GM23338 (cell line): ENCODE results near the gene TAF1B. TPM values are rescaled to one million over a fixed set of nuclear protein-coding genes. Genes with fewer than 3 reads are reported as not detected.

Experiments used
- ATAC-seq: fragments of 200-7000 bp; cut with Tn5 transposase; 3 replicates; pipeline ENCODE4 v1.9.1; 2020
- DNase-seq: peaks from one replicate; pipeline ENCODE4 v3.0.0-alpha.2; 2015; ENCODE audit warnings: low spot score
- H2AFZ ChIP-seq: fragments of 200-600 bp; sonication (generic); 2 replicates; pipeline ENCODE4 v1.8.0; 2016; ENCODE audit warnings: antibody characterized with exemption, mild to moderate bottlenecking, moderate library complexity
- H3F3A ChIP-seq: fragments of 200-600 bp; sonication (generic); replicated peaks from 2 replicates; pipeline ENCODE4 v1.8.0; 2017; ENCODE audit warnings: antibody characterized with exemption, mixed run types, low read depth
- H3K27ac ChIP-seq: fragments of 200-600 bp; sonication (generic); 2 replicates; pipeline ENCODE4 v1.6.1; 2016; ENCODE audit warnings: low read depth
- H3K27me3 ChIP-seq: fragments of 200-600 bp; sonication (generic); 2 replicates; pipeline ENCODE4 v1.8.0; 2016; ENCODE audit warnings: mild to moderate bottlenecking, mixed run types, moderate library complexity; ENCODE audit not compliant: insufficient read depth
- H3K36me3 ChIP-seq: fragments of 200-600 bp; sonication (generic); 2 replicates; pipeline ENCODE4 v1.8.0; 2016; ENCODE audit warnings: mild to moderate bottlenecking; ENCODE audit not compliant: insufficient read depth
- H3K4me1 ChIP-seq: fragments of 200-600 bp; sonication (generic); 2 replicates; pipeline ENCODE4 v1.8.0; 2016; ENCODE audit warnings: mild to moderate bottlenecking, moderate library complexity; ENCODE audit not compliant: insufficient read depth
- H3K4me2 ChIP-seq: fragments of 200-600 bp; sonication (generic); 2 replicates; pipeline ENCODE4 v1.7.1; 2017; ENCODE audit warnings: mixed run types
- H3K4me3 ChIP-seq: fragments of 200-600 bp; sonication (generic); 2 replicates; pipeline ENCODE4 v1.6.1; 2016; ENCODE audit warnings: mixed run types
- H3K79me2 ChIP-seq: fragments of 200-600 bp; sonication (generic); replicated peaks from 2 replicates; pipeline ENCODE4 v1.8.0; 2017; ENCODE audit warnings: mild to moderate bottlenecking; ENCODE audit not compliant: insufficient read depth
- H3K9me2 ChIP-seq: fragments of 200-600 bp; sonication (generic); 2 replicates; pipeline ENCODE4 v1.8.0; 2017; ENCODE audit not compliant: insufficient read depth
- H4K20me1 ChIP-seq: fragments of 200-600 bp; sonication (generic); replicated peaks from 2 replicates; pipeline ENCODE4 v1.8.0; 2017; ENCODE audit warnings: mild to moderate bottlenecking; ENCODE audit not compliant: insufficient read depth
- H3K27ac Mint-ChIP-seq: 2 replicates; pipeline ENCODE4 v1.8.0; 2020; ENCODE audit warnings: inconsistent platforms, mild to moderate bottlenecking, moderate library complexity, mixed read lengths
- H3K27me3 Mint-ChIP-seq: 3 replicates; pipeline ENCODE4 v1.8.0; 2022; ENCODE audit warnings: low read depth, mild to moderate bottlenecking, moderate library complexity, mixed read lengths, inconsistent platforms; ENCODE audit not compliant: insufficient read depth, poor library complexity
- H3K36me3 Mint-ChIP-seq: 3 replicates; pipeline ENCODE4 v1.8.0; 2021; ENCODE audit warnings: low read depth, mild to moderate bottlenecking, inconsistent platforms, moderate library complexity, mixed read lengths
- H3K4me1 Mint-ChIP-seq: 3 replicates; pipeline ENCODE4 v1.8.0; 2020; ENCODE audit warnings: mild to moderate bottlenecking, inconsistent platforms, mixed read lengths
- H3K4me3 Mint-ChIP-seq: 3 replicates; pipeline ENCODE4 v1.8.0; 2021; ENCODE audit warnings: moderate library complexity, mild to moderate bottlenecking, inconsistent platforms, mixed read lengths
- H3K9me3 Mint-ChIP-seq: 3 replicates; pipeline ENCODE4 v1.8.0; 2020; ENCODE audit warnings: moderate library complexity, mild to moderate bottlenecking, inconsistent platforms, mixed read lengths
- CREB1 ChIP-seq: fragments of 250-450 bp; sonication (Bioruptor Pico); IDR thresholded peaks from 2 replicates; pipeline ENCODE4 v1.5.0; 2020; ENCODE audit warnings: low read depth, mild to moderate bottlenecking, moderate library complexity
- ETS1 ChIP-seq: IDR thresholded peaks from 2 replicates; pipeline ENCODE4 v1.6.1; 2016; ENCODE audit warnings: antibody characterized with exemption
- EZH2 ChIP-seq: fragments of 200-600 bp; sonication (generic); IDR thresholded peaks from one replicate; pipeline ENCODE4 v1.8.0; 2017; ENCODE audit warnings: antibody characterized with exemption, mild to moderate bottlenecking, low read depth; ENCODE audit not compliant: unreplicated experiment
- EZH2phosphoT487 ChIP-seq: fragments of 200-600 bp; sonication (generic); IDR thresholded peaks from one replicate; pipeline ENCODE4 v1.8.1; 2018; ENCODE audit warnings: antibody characterized with exemption; ENCODE audit not compliant: unreplicated experiment
- JUNB ChIP-seq: IDR thresholded peaks from one replicate; pipeline ENCODE4 v1.6.1; 2016; ENCODE audit warnings: antibody characterized with exemption; ENCODE audit not compliant: unreplicated experiment
- NANOG ChIP-seq: IDR thresholded peaks from 2 replicates; pipeline ENCODE4 v1.6.1; 2016; ENCODE audit warnings: antibody characterized with exemption, borderline replicate concordance
- POLR2AphosphoS5 ChIP-seq: IDR thresholded peaks from 2 replicates; pipeline ENCODE4 v1.6.1; 2016; ENCODE audit warnings: antibody characterized with exemption, low read depth
- STAT1 ChIP-seq: IDR thresholded peaks from one replicate; pipeline ENCODE4 v1.6.1; 2016; ENCODE audit warnings: antibody characterized with exemption; ENCODE audit not compliant: unreplicated experiment
- ZNF114 ChIP-seq: fragments of 250-450 bp; sonication (Bioruptor Pico); IDR thresholded peaks from 2 replicates; pipeline ENCODE4 v1.5.0; 2020; ENCODE audit warnings: mild to moderate bottlenecking, moderate library complexity
- ZNF331 ChIP-seq: fragments of 250-450 bp; sonication (Bioruptor Pico); IDR thresholded peaks from 2 replicates; pipeline ENCODE4 v1.5.0; 2020; ENCODE audit warnings: low read depth, mild to moderate bottlenecking, moderate library complexity
- polyA plus RNA-seq: library from polyadenylated mRNA; unstranded; fragments of >200 nt; fragmentation: Nextera tagmentation; extraction: Ambion mirVana; gene quantifications from 2 replicates; pipeline ENCODE4 v1.2.1, GENCODE V29; 2016
- total RNA-seq: library from RNA; depleted of rRNA; stranded (reverse); fragments of >200 nt; shearing (Covaris generic); gene quantifications from 2 replicates; pipeline ENCODE4 v1.2.3, GENCODE V29; 2014
- TF ChIP-seq, protein P1 (sequence below): fragments of 250-450 bp; sonication (Bioruptor Pico); IDR thresholded peaks from 2 replicates; pipeline ENCODE4 v1.5.0; 2020; ENCODE audit warnings: mild to moderate bottlenecking, moderate library complexity
- TF ChIP-seq, protein P2 (sequence below): IDR thresholded peaks from one replicate; pipeline ENCODE4 v1.6.1; 2018; ENCODE audit warnings: antibody characterized with exemption; ENCODE audit not compliant: unreplicated experiment
- TF ChIP-seq, protein P3 (sequence below), 2 experiments: fragments of 200-600 bp in 1 of 2; sonication (generic) in 1 of 2; conservative IDR thresholded peaks; 2 replicates each; pipeline versions ENCODE4 v1.5.1 to v1.6.1; 2016 to 2017; ENCODE audit warnings: antibody characterized with exemption in 2 of 2, low read depth in 2 of 2, mild to moderate bottlenecking in 2 of 2, moderate library complexity in 1 of 2

TAF1B gene
- total and polyA plus RNA-seq, 2 experiments from 2014 or later = 22.2 to 28.9 TPM

DNA sequence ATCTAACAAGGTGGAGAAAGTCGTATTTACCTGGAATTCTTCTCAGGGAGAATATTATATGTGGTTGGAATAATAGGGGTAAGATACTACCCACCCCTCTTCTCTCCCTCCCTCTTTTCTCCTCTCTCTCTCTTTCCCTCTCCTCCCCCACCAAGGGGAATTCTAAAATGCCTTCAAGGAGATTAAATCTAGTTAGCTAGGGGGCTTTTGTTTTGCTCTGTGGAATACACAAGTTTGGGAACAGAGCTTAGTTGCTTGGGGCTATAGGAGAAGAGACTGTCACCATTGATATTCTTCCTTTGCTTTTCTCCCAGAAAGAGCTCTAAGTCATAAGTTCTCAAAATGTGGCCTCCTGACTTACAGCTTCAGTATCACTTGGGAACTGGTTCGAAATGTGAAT, 34.5 kb downstream of the TAF1B start:
- Histone ChIP-seq H3K4me3 (no peak overlapping the region), H3F3A (no peaks in the 10 kb centered on the region), H2AFZ (no peak overlapping the region), H4K20me1 (peaks cover 3% of the 10 kb centered on the region; the same call in 1 of the 2 replicates), H3K79me2 (no peaks in the 10 kb centered on the region), H3K27ac (no peak overlapping the region), H3K9me2 (no peaks in the 10 kb centered on the region), H3K36me3 (peaks cover 13% of the 10 kb centered on the region; the same call in 1 of the 2 replicates), H3K4me1 (0 out of 2 replicates have a peak, but pooled peaks cover 14% of the 10 kb centered on the region), H3K4me2 (peak overlapping the region; percentile 60), H3K27me3 (no peaks in the 10 kb centered on the region)
- Mint-ChIP-seq H3K4me1 (peaks cover 7% of the 10 kb centered on the region), H3K9me3 (no peaks in the 10 kb centered on the region), H3K27ac (no peak overlapping the region), H3K36me3 (peaks cover 19% of the 10 kb centered on the region), H3K4me3 (no peak overlapping the region), H3K27me3 (no peaks in the 10 kb centered on the region)
- ATAC-seq (peak; percentile 64), DNase-seq (peak; percentile 43)
- TF ChIP-seq JUNB = no peak
- TF ChIP-seq, protein P1, sequence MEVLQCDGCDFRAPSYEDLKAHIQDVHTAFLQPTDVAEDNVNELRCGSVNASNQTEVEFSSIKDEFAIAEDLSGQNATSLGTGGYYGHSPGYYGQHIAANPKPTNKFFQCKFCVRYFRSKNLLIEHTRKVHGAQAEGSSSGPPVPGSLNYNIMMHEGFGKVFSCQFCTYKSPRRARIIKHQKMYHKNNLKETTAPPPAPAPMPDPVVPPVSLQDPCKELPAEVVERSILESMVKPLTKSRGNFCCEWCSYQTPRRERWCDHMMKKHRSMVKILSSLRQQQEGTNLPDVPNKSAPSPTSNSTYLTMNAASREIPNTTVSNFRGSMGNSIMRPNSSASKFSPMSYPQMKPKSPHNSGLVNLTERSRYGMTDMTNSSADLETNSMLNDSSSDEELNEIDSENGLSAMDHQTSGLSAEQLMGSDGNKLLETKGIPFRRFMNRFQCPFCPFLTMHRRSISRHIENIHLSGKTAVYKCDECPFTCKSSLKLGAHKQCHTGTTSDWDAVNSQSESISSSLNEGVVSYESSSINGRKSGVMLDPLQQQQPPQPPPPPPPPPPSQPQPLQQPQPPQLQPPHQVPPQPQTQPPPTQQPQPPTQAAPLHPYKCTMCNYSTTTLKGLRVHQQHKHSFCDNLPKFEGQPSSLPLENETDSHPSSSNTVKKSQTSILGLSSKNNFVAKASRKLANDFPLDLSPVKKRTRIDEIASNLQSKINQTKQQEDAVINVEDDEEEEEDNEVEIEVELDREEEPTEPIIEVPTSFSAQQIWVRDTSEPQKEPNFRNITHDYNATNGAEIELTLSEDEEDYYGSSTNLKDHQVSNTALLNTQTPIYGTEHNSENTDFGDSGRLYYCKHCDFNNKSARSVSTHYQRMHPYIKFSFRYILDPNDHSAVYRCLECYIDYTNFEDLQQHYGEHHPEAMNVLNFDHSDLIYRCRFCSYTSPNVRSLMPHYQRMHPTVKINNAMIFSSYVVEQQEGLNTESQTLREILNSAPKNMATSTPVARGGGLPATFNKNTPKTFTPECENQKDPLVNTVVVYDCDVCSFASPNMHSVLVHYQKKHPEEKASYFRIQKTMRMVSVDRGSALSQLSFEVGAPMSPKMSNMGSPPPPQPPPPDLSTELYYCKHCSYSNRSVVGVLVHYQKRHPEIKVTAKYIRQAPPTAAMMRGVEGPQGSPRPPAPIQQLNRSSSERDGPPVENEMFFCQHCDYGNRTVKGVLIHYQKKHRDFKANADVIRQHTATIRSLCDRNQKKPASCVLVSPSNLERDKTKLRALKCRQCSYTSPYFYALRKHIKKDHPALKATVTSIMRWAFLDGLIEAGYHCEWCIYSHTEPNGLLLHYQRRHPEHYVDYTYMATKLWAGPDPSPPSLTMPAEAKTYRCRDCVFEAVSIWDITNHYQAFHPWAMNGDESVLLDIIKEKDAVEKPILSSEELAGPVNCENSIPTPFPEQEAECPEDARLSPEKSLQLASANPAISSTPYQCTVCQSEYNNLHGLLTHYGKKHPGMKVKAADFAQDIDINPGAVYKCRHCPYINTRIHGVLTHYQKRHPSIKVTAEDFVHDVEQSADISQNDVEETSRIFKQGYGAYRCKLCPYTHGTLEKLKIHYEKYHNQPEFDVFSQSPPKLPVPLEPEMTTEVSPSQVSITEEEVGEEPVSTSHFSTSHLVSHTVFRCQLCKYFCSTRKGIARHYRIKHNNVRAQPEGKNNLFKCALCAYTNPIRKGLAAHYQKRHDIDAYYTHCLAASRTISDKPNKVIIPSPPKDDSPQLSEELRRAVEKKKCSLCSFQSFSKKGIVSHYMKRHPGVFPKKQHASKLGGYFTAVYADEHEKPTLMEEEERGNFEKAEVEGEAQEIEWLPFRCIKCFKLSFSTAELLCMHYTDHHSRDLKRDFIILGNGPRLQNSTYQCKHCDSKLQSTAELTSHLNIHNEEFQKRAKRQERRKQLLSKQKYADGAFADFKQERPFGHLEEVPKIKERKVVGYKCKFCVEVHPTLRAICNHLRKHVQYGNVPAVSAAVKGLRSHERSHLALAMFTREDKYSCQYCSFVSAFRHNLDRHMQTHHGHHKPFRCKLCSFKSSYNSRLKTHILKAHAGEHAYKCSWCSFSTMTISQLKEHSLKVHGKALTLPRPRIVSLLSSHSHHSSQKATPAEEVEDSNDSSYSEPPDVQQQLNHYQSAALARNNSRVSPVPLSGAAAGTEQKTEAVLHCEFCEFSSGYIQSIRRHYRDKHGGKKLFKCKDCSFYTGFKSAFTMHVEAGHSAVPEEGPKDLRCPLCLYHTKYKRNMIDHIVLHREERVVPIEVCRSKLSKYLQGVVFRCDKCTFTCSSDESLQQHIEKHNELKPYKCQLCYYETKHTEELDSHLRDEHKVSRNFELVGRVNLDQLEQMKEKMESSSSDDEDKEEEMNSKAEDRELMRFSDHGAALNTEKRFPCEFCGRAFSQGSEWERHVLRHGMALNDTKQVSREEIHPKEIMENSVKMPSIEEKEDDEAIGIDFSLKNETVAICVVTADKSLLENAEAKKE = no peak
- TF ChIP-seq EZH2 = no peak
- TF ChIP-seq ETS1 = no peak
- TF ChIP-seq NANOG = no peak
- no peak for TF ChIP-seq POLR2AphosphoS5
- TF ChIP-seq, protein P2, sequence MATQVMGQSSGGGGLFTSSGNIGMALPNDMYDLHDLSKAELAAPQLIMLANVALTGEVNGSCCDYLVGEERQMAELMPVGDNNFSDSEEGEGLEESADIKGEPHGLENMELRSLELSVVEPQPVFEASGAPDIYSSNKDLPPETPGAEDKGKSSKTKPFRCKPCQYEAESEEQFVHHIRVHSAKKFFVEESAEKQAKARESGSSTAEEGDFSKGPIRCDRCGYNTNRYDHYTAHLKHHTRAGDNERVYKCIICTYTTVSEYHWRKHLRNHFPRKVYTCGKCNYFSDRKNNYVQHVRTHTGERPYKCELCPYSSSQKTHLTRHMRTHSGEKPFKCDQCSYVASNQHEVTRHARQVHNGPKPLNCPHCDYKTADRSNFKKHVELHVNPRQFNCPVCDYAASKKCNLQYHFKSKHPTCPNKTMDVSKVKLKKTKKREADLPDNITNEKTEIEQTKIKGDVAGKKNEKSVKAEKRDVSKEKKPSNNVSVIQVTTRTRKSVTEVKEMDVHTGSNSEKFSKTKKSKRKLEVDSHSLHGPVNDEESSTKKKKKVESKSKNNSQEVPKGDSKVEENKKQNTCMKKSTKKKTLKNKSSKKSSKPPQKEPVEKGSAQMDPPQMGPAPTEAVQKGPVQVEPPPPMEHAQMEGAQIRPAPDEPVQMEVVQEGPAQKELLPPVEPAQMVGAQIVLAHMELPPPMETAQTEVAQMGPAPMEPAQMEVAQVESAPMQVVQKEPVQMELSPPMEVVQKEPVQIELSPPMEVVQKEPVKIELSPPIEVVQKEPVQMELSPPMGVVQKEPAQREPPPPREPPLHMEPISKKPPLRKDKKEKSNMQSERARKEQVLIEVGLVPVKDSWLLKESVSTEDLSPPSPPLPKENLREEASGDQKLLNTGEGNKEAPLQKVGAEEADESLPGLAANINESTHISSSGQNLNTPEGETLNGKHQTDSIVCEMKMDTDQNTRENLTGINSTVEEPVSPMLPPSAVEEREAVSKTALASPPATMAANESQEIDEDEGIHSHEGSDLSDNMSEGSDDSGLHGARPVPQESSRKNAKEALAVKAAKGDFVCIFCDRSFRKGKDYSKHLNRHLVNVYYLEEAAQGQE = no peak
- no peak for TF ChIP-seq STAT1
- TF ChIP-seq CREB1 (CRISPR knock-in tag) = no peak
- no peak for TF ChIP-seq EZH2phosphoT487
- TF ChIP-seq ZNF114 = no peak
- no peak for TF ChIP-seq ZNF331 (CRISPR knock-in tag)
- TF ChIP-seq, protein P3, sequence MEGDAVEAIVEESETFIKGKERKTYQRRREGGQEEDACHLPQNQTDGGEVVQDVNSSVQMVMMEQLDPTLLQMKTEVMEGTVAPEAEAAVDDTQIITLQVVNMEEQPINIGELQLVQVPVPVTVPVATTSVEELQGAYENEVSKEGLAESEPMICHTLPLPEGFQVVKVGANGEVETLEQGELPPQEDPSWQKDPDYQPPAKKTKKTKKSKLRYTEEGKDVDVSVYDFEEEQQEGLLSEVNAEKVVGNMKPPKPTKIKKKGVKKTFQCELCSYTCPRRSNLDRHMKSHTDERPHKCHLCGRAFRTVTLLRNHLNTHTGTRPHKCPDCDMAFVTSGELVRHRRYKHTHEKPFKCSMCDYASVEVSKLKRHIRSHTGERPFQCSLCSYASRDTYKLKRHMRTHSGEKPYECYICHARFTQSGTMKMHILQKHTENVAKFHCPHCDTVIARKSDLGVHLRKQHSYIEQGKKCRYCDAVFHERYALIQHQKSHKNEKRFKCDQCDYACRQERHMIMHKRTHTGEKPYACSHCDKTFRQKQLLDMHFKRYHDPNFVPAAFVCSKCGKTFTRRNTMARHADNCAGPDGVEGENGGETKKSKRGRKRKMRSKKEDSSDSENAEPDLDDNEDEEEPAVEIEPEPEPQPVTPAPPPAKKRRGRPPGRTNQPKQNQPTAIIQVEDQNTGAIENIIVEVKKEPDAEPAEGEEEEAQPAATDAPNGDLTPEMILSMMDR (conservative IDR thresholded peaks at IDR 0.05; ENCODE audit: low read depth in 2 of 2) = no peak
